ENCODE data around the gene RAB4A. TPM values are rescaled to one million over a fixed set of nuclear protein-coding genes. Genes with fewer than 3 reads are reported as not detected.

RAB4A gene
- total and polyA plus RNA-seq, 8 donors = 34.8 to 64.0 (median 56.0) TPM

- Histone ChIP-seq H3K4me1 (peaks cover 0 to 8% of the 10 kb centered on the region in 2 donors), H3K27ac (no peak overlapping the region), H3K4me3 (no peak overlapping the region), H3K9me3 (peaks cover 0 to 7% of the 10 kb centered on the region in 2 donors), H3K27me3 (no peaks in the 10 kb centered on the region), H3K36me3 (no peaks in the 10 kb centered on the region)
- DNase-seq (no peak), ATAC-seq (no peak)
- no peak for TF ChIP-seq CTCF (IDR thresholded peaks at IDR 0.05)
- intact Hi-C loops (cut with DNase I) = no loop called here
Measured at GRCh38 chr1:229266274-229266673, 4.6 kb upstream of the RAB4A start.

GRCh38 chr1:229266832-229267500, 3.9 kb upstream of the RAB4A start:
- Histone ChIP-seq H3K9me3 (peaks cover 0 to 7% of the 10 kb centered on the region in 2 donors), H3K36me3 (no peaks in the 10 kb centered on the region), H3K27me3 (no peaks in the 10 kb centered on the region), H3K4me3 (no peak overlapping the region), H3K27ac (no peak overlapping the region), H3K4me1 (peaks cover 1 to 12% of the 10 kb centered on the region in 2 donors)
- DNase-seq = no peak
- ATAC-seq = no peak
- no peak for TF ChIP-seq CTCF (IDR thresholded peaks at IDR 0.05)
- intact Hi-C loops (cut with DNase I) = no loop called here

- intact Hi-C loops (cut with DNase I) = no loop called here
- H3K27me3 ChIP-seq = no peaks in the 10 kb centered on the region
- ATAC-seq = no peak
- TF ChIP-seq CTCF (IDR thresholded peaks at IDR 0.05) = no peak
- H3K9me3 ChIP-seq = peaks cover 0 to 7% of the 10 kb centered on the region in 2 donors
- H3K4me3 ChIP-seq = no peak overlapping the region
- no peak for DNase-seq
- peaks cover 15 to 27% of the 10 kb centered on the region in 2 donors for H3K4me1 ChIP-seq
- H3K27ac ChIP-seq = no peak overlapping the region
- H3K36me3 ChIP-seq = no peaks in the 10 kb centered on the region
Measured at GRCh38 chr1:229268505-229268904, 2.4 kb upstream of the RAB4A start.

GRCh38 chr1:229271448-229272159, 693 bp downstream of the RAB4A start:
- no peaks in the 10 kb centered on the region for H3K36me3 ChIP-seq
- intact Hi-C loops (cut with DNase I) = no loop called here
- peak overlapping the region; percentile 52 to 67 for H3K4me3 ChIP-seq
- TF ChIP-seq CTCF (IDR thresholded peaks at IDR 0.05) = no peak
- DNase-seq (peak in 1 of 4 donors; percentile 48), ATAC-seq (peak; percentile 33)
- H3K27me3 ChIP-seq = no peaks in the 10 kb centered on the region
- peaks cover 0 to 7% of the 10 kb centered on the region in 2 donors for H3K9me3 ChIP-seq
- H3K27ac ChIP-seq = peak overlapping the region; percentile 69 to 70
- peaks cover 19 to 35% of the 10 kb centered on the region in 2 donors for H3K4me1 ChIP-seq

Data from left lung (tissue), 10 donors.